Naive B cell (primary cell): ENCODE measurements around the gene HFM1. TPM values are rescaled to one million over a fixed set of nuclear protein-coding genes. Genes with fewer than 3 reads are reported as not detected.

Source experiments
- polyA plus RNA-seq, 6 donors: library from polyadenylated mRNA; unstranded; fragments of 300-500 nt; fragmentation: Illumina TruSeq; gene quantifications; one replicate each; pipeline ENCODE4 v1.2.3, GENCODE V29; 2021; ENCODE audit warnings: low read depth in 6 of 6

Gene HFM1
- polyA plus RNA-seq, 6 donors from 2014 or later = not detected

Other genes starting within 250 kb of the HFM1 start
- gene CDC7, start 96.0 kb upstream of the HFM1 start, polyA plus RNA-seq = 1 to 10 TPM in 5 of 6 donors, under 1 TPM in 1; 0.96 to 5.3 (median 2.9) TPM